NCI-H1694 (cell line): ENCODE measurements around the gene ZHX3.

Experiments
- DNase-seq: peaks from one replicate; lab custom pipeline; 2025; lab: John Stamatoyannopoulos, UW

ZHX3 gene

DNA sequence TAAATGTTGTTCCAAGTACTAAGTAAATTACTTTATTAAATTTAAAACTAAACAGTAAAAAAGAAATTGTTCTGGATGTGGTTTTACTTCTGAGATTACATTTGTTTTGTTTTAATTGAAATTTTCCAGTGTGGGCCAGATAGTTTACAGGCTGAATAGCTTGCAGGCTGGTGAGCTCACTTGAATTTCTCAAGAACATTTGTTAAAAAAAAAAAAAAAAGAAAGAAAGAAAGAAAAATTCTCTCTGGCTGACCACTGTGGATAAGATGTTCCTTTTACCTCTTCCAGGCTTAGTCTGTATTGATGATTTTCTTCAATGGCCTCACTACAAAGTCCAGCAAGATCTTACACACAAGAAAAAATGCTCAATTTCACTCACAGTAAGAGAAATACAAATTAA is 94.8 kb downstream of the ZHX3 start:
- DNase-seq: no peak

DNA sequence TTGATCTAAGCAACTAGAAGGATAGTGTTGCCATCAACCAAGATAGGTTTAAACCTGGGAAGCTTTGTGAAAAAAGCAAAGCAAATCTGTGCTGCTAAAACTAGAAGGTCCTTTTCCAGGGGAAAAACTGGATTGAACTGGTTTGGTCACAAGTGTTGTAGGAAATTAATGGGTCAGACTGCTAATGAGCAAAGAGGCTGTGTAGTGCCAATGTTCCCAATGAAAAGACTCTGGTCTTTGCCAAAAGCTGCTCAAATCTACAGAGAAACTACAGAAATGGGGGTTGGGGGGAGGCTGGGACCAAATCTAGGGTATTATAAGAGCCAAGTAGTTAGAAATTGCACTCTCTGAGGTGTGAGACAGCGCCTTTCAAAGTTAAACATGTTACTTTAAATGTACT is 95.2 kb downstream of the ZHX3 start:
- DNase-seq: no peak

DNA sequence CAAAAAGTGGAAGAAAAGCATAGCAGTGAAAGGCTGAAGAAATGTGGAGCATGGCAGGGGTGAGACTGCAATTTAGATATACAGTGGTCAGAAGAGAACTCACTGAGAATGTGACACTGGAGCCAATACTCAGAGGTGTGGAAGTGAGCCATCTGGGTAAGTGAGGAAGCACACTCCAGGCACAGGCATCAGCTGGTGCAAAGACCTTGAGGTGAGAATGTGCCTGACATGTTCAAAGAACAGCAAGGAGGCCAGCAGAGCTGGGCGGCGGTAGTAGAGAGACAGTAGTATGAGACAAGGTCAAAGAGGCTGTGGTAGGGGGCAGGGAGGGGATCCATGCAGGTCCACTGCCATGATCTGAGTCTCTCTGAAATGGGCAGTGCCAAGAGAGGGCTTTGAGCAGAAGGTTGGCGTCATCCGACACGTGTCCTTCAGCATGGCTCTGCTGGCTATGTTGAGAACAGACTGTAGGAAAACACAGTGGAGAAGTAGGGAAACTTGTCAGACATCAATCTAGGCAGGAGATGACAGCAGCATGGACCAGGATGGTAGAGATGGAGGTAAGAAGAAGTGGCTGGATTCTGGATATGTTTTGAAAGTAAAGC is 95.8 kb downstream of the ZHX3 start:
- no peak for DNase-seq

DNA sequence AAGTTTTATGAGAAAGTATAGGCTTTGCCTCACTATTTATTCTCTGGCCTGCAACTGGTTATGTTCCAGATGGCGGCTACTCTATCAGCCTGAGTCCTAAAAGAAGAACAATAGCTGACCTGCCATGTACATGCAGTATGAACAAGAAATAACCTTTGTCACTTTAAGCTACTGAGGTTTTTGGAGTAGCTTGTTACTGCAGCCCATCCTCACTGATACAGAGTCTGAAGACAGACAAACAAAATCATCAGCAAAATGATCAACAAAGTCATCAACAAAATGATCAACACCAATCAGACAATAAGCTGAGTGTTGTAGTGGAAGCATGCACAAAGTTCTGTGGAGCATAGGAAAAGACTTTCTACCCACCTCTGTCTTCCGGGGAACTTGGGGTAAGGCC is 97.7 kb downstream of the ZHX3 start:
- DNase-seq: no peak

DNA sequence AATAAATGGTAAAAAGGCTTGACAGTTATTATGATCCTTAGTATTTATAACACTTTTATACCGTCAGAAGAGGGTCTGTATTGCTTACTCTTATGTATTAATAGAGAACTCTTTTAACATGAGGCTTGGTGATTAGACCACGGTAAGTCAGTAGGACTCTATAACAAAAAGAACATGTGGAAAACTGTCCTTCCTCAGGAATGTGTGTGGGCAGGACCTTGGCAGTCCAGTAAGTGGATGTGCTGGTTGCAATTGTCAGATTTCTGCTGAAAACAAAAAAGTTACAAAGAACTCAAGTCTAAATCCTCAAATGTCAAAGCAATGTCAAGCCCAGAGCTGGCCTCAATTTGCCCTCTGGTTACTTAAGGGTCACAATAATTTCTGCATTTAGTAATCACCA is 99.1 kb downstream of the ZHX3 start:
- no peak for DNase-seq

DNA sequence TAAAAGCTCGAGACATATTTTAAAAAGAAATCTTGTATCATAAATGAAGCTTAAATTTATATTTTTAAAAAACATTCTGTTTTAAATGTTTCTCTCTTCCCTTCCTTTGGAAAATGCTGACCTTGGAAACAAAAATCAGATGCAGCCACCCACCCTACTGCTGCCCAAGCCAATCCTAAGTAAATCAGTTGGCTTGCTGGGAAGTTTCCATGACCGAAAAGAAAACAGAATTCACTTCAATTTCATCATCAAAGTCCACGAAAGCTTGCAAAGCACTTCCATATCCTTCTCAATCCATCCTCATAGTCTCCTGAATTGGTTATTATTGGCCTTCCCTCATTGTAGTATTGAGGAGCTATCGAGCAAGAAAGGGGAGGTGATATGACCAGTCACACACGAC is 100.1 kb downstream of the ZHX3 start:
- DNase-seq: no peak

DNA sequence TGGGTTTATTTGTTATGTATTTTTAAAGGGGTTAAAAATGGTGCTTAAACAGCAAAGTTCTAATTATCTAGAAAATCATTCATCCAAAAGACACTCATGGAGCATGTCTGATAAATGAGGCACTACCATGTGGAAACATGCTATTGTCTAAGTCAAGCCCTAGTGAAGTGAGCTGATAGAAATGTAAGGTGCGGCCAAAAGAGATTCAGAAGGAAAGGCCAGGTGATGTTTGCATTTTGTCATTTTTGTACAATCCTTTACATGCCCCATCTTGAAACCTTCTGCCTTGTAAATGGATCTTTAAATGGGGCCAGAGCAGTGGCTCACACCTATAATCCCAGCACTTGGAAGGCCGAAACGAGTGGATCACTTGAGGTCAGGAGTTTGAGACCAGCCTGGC is 102.9 kb downstream of the ZHX3 start:
- no peak for DNase-seq

DNA sequence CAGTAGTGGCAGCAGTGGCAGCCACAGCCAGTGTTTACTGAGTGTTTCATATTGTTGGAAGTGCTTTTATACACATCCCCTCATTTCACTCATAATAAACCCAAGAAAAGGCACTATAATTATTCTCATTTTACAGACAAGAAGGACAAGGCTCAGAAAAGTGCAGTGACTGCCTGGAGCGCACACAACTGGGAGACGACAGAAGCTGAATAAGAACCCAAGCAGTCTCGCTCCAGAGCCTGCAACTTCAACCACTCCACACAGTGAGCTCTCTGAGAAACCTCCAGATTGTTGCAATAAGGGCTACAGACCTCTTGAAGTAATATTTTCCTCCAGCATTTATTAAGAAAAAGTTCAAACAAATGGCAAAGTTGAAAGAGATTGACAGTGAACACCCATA is 103.3 kb downstream of the ZHX3 start:
- DNase-seq: no peak

DNA sequence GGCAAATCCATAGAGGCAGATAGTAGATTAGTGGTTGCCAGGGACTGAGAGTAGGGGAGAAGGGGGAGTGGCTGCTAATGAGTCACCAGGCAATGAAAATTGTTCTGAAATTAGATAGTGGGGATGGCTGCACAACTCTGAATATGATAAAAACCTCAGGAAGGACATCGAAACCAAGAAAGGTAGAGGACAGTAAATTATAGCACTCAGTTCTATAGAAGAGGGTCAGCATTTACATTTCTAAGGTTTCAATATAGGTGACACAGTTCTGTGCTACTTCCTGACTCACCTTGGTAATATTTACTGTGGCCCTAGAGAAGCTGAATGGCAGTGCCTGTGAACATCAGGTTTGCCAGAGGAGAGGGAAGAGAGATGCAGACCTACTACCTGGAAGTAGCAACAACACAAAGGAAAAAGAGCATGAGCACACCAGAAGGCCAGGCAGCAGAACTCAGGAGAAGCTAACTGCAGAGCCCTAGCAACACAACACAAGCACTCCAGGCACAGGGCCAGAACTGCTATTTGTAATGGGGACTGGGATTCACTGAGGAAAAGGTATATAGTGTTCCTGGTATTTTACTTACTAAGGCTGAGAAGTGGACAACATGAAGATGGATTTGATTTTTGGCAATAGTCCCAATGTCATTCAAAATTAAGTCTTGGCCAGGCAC is 104.2 kb downstream of the ZHX3 start:
- DNase-seq: no peak

DNA sequence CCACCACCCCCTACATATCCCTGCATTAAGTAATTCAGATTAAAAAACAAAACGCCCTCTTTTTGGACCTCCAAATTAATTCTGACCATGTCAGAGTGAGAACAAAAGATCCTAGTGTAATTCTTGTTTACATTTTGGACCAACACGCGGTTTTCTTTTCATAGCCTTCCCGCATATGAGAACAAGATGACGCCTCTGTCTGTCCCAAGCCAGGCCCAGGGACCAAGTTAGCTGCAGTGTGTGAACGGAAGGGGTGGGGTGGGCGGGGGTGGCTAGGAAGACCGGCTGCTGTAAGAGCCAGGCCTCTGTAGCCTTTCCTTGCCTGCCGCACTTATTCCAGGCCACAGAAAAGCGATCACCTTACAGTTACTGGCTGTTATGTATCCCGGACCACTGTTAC is 112.2 kb downstream of the ZHX3 start:
- no peak for DNase-seq

DNA sequence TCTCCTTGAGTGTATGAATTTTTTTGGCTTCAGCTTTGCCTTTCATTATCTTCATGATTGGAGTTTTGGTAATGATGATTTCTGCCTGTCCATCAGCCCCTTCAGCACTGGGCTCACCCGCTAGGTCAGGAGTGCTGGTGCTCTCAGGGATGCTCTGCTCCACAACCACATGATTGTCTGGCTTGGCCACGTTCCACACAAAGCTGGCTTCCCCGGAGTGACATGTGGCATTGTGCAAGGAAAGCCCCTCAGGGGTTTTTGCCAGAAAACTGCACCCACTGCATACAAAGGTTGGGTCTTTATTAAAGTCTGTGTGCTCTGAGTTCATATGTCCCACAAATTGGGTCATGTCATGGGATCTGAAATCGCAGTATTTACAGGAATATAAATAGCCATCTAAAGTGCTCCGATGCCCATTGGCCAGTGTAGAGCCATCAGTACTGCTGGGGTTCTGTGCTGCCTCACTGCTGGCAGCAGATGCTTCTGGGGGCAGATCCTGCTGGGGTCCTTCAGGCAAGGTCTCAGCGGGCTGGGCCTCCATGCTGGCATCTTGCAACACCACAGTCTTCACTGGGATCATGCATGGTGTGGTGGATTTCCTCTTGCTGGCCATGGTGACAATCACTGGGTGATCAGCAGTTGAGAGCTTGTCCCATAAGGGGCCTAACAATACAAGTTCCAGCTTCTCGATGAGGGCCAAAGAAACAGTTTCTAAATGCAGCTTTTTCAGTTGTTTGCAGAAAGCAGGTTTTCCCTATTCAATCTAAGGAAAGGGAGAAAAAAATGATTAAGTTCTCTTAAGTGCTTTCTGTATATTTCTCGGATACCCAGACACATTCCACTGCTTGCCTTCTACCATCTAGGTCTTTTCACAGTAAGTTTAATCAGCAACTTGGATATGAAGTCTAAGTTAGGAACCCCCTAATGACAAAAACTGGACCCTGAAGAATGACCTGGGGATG is 112.9 kb downstream of the ZHX3 start:
- no peak for DNase-seq

DNA sequence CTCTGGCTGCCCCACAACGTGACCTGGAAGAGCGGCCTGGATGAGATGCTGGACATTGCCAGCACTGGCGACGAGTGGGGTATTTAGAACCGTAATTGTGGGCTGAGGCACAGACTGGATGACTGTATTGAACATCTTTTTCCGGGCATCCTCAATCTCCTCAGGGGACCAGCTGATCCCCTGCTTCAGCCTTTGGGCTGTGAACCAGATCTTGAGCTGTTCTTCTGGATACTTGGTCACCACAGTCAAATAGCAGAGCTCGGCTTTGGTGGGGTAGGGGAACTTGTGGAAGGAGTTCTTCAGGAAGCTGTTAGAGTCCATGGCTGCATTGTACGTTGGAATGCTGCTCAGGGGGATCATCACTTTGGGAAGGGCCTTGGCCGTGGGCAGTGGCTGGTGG is 113.9 kb downstream of the ZHX3 start:
- DNase-seq: no peak

DNA sequence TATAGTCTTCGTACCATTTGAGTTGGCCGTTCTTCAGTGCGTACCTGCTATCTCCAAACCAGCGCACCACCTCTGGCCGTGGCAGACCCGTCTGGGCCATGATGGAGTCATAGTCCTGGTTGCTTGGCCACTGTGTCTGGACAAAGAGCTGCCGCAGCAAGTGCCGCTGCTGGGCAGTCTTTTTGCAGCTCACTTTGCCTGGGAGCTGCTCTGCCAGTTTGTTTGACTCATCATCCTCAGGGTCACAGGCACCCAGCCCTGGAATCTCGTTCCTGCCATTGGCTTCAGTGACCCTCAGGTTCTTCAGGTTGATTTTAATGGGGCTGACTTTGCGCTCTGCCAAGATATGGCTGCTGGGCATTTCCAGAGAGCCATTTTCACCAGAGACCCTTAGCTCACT is 115.1 kb downstream of the ZHX3 start:
- no peak for DNase-seq

DNA sequence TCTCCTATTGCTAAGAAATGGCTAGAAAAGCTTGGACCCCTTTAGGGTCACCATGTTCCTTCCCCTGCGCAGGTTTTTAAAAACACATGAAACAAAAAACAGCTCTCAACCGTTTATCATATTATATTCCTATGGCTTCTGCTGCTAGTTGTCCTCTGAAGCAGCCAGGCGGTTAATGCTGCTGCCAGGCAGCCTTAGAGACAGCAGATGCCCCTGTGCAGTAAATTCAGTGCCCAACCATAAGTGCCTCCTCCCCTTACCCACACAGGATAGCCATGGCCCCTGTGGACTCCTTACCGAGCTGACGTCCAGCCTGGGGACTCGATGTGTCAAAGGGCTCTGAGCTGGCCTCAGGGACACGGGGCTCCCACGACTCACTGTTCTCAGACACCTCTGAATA is 115.8 kb downstream of the ZHX3 start:
- DNase-seq: no peak

DNA sequence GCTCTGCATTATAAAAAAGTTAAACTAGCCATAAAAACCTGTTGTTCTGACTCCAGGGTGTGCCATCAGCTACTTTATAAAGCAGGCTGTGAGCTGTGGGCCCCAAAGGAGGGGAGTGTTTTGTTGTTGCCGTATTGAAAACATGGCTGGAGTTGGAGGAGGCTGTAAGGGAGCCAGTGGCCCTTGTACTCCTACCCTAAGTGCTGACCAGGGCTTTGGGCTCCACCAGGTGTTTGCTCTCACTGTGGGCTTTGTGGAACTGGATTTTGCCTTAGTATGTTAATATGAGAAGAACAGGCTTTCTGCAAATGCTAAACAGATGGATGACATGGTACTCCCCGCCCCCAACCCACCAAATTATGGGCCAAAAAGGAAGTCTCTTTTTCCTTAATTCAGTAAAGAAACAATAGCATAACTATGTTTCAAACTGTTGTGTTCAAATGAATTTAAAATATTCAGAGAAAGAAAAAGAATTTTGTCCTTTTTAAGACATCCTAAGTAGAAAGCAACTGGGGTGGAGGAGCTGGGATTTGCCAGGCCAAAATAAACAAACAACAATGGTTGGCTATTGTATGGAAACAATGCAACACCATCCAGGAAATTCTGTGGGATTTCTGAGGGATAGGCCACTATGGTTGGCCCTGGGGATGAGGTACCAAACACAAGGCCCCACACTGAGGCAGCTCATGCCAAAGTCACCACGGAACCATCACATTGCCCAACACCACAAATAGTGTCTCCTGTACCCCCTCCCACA is 116.9 kb downstream of the ZHX3 start:
- DNase-seq: no peak

DNA sequence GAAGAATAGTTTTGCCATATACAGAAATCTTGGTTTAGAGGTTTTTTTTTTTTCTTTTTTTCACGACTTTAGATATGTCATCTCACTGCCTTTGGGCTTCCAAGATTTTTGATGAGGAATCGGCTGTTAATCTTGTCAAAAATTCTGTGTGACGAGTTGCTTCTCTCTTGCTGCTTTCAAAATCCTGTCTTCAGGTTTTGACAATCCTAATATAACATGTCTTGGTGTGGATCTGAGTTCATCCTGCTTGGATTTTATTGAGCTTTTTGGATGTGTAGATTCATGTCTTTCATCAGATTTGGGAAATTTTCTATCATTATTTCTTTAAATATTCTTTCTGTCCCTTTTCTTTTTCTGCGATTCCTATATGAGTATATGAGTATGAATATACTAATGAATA is 119.1 kb downstream of the ZHX3 start:
- DNase-seq: no peak

DNA sequence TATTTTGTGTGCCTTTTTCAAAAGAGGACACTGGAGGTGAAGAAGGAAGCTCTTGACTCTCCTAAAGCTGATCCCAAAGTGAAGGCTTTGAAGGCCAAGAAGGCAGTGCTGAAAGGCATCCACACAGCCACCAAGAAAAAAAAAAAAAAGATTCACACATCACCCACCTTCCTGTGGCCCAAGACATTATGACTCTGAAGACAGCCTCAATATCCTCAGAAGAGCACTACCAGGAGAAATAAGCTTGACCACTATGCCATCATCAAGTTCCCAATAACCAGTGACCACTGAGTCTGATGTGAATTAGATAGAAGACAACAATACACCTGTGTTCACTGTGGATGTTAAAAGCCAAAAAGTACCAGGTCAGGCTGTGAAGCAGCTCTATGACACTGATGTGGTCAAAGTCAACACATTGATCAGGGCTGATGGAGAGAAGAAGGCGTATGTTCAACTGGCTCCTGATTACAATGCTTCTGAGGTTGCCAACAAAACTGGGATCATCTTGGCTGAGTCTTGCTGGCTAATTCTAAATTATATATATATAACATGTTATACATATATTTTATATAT is 120.8 kb downstream of the ZHX3 start:
- no peak for DNase-seq

DNA sequence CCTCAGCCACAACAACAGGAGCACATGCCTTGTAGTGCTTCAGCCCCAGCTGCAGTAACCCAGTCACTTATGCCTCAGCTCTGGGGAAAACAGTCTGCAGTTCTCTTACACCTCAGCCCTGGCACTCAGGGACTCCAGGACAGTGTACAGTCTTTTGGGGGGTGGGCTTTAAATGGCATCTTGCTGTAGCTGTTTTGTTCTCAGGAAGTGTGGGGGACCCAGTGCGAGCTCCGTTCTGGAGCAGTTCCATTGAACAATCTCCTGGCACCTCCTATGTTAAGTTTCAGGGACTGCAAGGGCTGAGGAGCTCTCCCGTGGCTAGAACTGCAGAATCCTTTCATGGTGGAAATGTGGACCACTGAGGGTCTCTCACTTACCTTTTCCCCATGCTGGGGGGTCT is 125.0 kb downstream of the ZHX3 start:
- DNase-seq: no peak

DNA sequence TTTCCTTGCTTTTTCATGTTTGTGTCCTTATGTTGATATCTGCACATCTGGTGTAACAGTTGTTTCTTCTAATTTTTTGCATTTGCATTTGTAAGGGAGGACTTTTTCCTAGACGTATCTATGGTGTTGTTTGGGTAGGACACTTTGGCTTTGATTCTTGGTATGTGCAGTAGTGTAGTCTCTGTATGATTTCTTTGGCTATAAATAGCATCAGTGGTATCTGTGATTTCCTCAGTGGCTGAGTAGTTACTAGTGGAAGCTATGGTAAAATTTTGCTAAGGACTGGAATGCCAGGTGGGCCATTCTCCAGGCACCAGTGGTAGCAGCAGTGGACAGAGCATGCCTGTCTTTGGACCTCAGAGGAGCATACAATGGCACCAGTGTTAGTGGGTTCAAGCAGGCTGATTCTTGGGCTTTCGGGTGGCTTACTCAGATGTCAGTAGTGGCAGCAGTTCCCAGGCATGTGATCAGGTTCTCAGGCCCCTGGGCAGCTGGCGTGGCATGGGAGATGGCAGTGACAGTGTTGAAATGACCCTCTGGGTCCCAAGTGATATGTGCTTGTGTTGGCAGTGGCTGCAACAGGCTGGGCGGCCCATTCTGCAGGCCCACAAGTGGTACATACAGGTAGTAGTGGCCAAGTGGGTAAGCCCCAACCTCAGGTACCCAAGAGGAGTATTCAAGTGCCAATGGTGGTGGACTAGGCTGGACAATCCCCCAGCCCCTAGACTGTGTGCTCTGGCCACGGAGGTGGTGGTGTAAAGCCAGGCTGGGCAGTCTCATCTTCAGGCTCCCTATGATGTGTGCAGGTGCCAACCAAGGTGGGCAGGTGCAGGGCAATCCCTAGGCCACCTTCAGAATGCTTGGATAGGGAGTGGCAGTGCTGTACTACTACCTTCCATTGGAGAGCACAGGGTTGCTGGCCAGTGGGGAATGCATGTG is 125.7 kb downstream of the ZHX3 start:
- no peak for DNase-seq

DNA sequence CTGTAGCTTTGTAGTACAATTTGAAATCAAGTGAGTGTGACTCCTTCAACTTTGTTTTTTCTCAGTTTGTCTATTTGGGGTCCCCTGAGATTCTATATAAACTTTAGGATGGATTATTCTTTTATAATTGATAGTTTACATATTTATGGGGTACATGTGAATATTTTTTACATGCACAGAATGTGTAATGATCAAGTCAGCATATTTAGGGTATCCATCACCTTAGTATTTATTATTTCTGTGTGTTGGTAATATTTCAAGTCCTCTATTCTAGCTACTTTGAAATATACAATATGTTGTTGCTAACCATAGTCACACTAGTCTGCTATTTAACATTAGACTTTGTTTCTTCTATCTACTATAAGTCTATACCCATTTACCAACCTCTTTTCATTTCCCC is 129.9 kb downstream of the ZHX3 start:
- DNase-seq: no peak
